Thyroid gland (tissue), 4 donors: ENCODE data around the gene ASH1L.

Experiments
- CTCF ChIP-seq, 6 experiments: fragments of 200-600 bp in 3 of 6; fragments of 450-650 bp in 3 of 6; sonication (generic) in 3 of 6; IDR thresholded peaks; one replicate each; pipeline ENCODE4 v1.5.1; 2016 to 2019; ENCODE audit warnings: antibody characterized with exemption in 6 of 6, mild to moderate bottlenecking in 2 of 6, inconsistent platforms in 1 of 6, moderate library complexity in 1 of 6
- POLR2A ChIP-seq, 2 donors: fragments of 450-650 bp; IDR thresholded peaks; one replicate each; pipeline ENCODE4 v1.6.1; 2017; ENCODE audit warnings: antibody characterized with exemption in 2 of 2, mild to moderate bottlenecking in 2 of 2, moderate library complexity in 1 of 2

GRCh38 chr1:155321639-155322503 is 240.7 kb downstream of the ASH1L start:
- TF ChIP-seq CTCF (IDR thresholded peaks at IDR 0.05) (no peak), POLR2A (IDR thresholded peaks at IDR 0.05) (no peak)
